Caco-2 (cell line): ENCODE measurements around the gene KLHL13. TPM values are rescaled to one million over a fixed set of nuclear protein-coding genes. Genes with fewer than 3 reads are reported as not detected.

Source experiments
- BruUV-seq: library from RNA; stranded (reverse); fragments of 400-500 nt; replicated peaks from 2 replicates; lab custom pipeline; 2021; lab: Mats Ljungman, UMichigan
- CTCF ChIA-PET: fragments of 300-600 bp; sonication (Branson Sonifier 250); formaldehyde crosslinking; loops from one replicate; lab custom pipeline; 2022; ENCODE audit warnings: antibody characterized with exemption; lab: Charles Lee
- POLR2A ChIA-PET: fragments of 300-600 bp; sonication (Branson Sonifier 250); formaldehyde crosslinking; loops from one replicate; lab custom pipeline; 2022; ENCODE audit warnings: antibody characterized with exemption; lab: Charles Lee
- DNase-seq, 2 experiments: peaks; one replicate each; pipeline versions ENCODE4 v3.0.0 to v3.0.0-alpha.2; 2020 to 2022
- H3K27me3 ChIP-seq: replicated peaks from 2 replicates; pipeline ENCODE4 v1.6.0; 2011; ENCODE audit warnings: low read length; ENCODE audit not compliant: control insufficient read depth, insufficient read depth
- H3K36me3 ChIP-seq: 2 replicates; pipeline ENCODE4 v1.5.1; 2011; ENCODE audit warnings: low read length; ENCODE audit not compliant: control insufficient read depth, insufficient read depth
- H3K4me1 ChIP-seq: fragments of 250-450 bp; sonication (Bioruptor Pico); 2 replicates; pipeline ENCODE4 v1.5.1; 2020; ENCODE audit warnings: mild to moderate bottlenecking
- H3K4me3 ChIP-seq: 2 replicates; pipeline ENCODE4 v1.5.1; 2011; ENCODE audit warnings: low read depth, mild to moderate bottlenecking, control low read depth, low read length
- H3K9me3 ChIP-seq: fragments of 250-450 bp; sonication (Bioruptor Pico); 2 replicates; pipeline ENCODE4 v1.5.1; 2020; ENCODE audit warnings: mild to moderate bottlenecking, moderate library complexity
- H3K27ac Mint-ChIP-seq: one replicate; pipeline ENCODE4 v1.8.0; 2022; ENCODE audit warnings: mixed read lengths; ENCODE audit not compliant: unreplicated experiment
- H3K27me3 Mint-ChIP-seq: one replicate; pipeline ENCODE4 v1.8.0; 2022; ENCODE audit warnings: mixed read lengths; ENCODE audit not compliant: insufficient read depth, unreplicated experiment
- H3K36me3 Mint-ChIP-seq: one replicate; pipeline ENCODE4 v1.8.0; 2022; ENCODE audit warnings: mild to moderate bottlenecking, mixed read lengths; ENCODE audit not compliant: insufficient read depth, unreplicated experiment
- H3K4me1 Mint-ChIP-seq: one replicate; pipeline ENCODE4 v1.8.0; 2022; ENCODE audit warnings: low read depth, mixed read lengths; ENCODE audit not compliant: unreplicated experiment
- H3K4me3 Mint-ChIP-seq: one replicate; pipeline ENCODE4 v1.8.0; 2022; ENCODE audit warnings: mild to moderate bottlenecking, moderate library complexity, mixed read lengths; ENCODE audit not compliant: unreplicated experiment
- H3K9me3 Mint-ChIP-seq: one replicate; pipeline ENCODE4 v1.8.0; 2022; ENCODE audit warnings: mixed read lengths; ENCODE audit not compliant: unreplicated experiment
- intact Hi-C: fragments of 100-400 bp; cut with micrococcal nuclease; formaldehyde crosslinking; loops from one replicate; pipeline ENCODE4 v1.10.0; 2022; ENCODE audit not compliant: unreplicated experiment
- total RNA-seq: library from RNA; stranded (reverse); gene quantifications from 2 replicates; pipeline ENCODE4 v1.2.3, GENCODE V29; 2022
- TF ChIP-seq, protein P1 (sequence below), 2 experiments: fragments of 200-600 bp in 1 of 2; IDR thresholded peaks; 1 replicate in 1 of 2; 2 replicates in 1 of 2; pipeline versions ENCODE4 v1.5.1 to v1.8.0; 2011 to 2022; ENCODE audit warnings: antibody characterized with exemption in 1 of 2, control low read depth in 1 of 2, inconsistent platforms in 1 of 2, low read depth in 1 of 2, low read length in 1 of 2, mild to moderate bottlenecking in 1 of 2, moderate library complexity in 1 of 2; ENCODE audit not compliant: insufficient read depth in 1 of 2, severe bottlenecking in 1 of 2, unreplicated experiment in 1 of 2

KLHL13 gene
- total RNA-seq, 1 experiment from 2014 or later = 9.1 TPM

DNA sequence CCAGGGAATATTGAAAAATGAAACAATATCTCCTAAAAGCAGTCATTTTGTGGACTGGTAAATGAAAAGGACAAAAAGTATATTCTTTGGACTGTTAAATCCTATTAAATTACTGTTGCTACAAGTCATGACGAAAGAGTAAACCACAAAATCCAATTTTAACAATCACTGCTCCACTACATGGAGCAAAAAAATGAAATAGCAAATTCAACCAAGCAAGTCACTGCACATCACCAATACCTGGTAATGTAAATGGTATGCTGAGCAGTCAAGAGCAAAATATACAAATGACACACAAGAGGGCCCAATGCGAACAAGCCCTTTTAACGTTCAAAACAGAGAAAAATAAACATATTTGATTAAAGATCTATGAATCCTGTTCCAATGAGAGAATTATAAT is 126.2 kb downstream of the KLHL13 start:
- Histone ChIP-seq H3K27me3 (no peaks in the 10 kb centered on the region), H3K9me3 (no peaks in the 10 kb centered on the region), H3K36me3 (no peaks in the 10 kb centered on the region), H3K4me3 (no peak overlapping the region), H3K4me1 (no peaks in the 10 kb centered on the region)
- intact Hi-C loops = no loop called here
- ChIA-PET POLR2A (no interaction called here), CTCF (no interaction called here)
- no peaks in the 10 kb centered on the region for H3K36me3 Mint-ChIP-seq
- no TSS peak for BruUV-seq
- H3K4me1 Mint-ChIP-seq = peaks cover 18% of the 10 kb centered on the region
- no peak overlapping the region for H3K27ac Mint-ChIP-seq
- no peaks in the 10 kb centered on the region for H3K9me3 Mint-ChIP-seq
- no peak for DNase-seq
- H3K27me3 Mint-ChIP-seq = no peaks in the 10 kb centered on the region
- H3K4me3 Mint-ChIP-seq = no peak overlapping the region
- TF ChIP-seq, protein P1, sequence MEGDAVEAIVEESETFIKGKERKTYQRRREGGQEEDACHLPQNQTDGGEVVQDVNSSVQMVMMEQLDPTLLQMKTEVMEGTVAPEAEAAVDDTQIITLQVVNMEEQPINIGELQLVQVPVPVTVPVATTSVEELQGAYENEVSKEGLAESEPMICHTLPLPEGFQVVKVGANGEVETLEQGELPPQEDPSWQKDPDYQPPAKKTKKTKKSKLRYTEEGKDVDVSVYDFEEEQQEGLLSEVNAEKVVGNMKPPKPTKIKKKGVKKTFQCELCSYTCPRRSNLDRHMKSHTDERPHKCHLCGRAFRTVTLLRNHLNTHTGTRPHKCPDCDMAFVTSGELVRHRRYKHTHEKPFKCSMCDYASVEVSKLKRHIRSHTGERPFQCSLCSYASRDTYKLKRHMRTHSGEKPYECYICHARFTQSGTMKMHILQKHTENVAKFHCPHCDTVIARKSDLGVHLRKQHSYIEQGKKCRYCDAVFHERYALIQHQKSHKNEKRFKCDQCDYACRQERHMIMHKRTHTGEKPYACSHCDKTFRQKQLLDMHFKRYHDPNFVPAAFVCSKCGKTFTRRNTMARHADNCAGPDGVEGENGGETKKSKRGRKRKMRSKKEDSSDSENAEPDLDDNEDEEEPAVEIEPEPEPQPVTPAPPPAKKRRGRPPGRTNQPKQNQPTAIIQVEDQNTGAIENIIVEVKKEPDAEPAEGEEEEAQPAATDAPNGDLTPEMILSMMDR (IDR thresholded peaks at IDR 0.05; ENCODE audit: insufficient read depth in 1 of 2, low read depth in 1 of 2, low read length in 1 of 2, severe bottlenecking in 1 of 2, unreplicated experiment in 1 of 2) = no peak

GRCh38 chrX:117989512-117989911 is 127.1 kb downstream of the KLHL13 start:
- intact Hi-C loops = no loop called here
- ChIA-PET POLR2A (no interaction called here), CTCF (interaction anchor here (0.7 kb wide), 1 partner anchor 104 kb away, joined by 3 read pairs; no protein-coding TSS in a partner anchor)
- peaks cover 18% of the 10 kb centered on the region for H3K4me1 Mint-ChIP-seq
- H3K4me1 ChIP-seq = no peaks in the 10 kb centered on the region
- no peak overlapping the region for H3K4me3 Mint-ChIP-seq
- H3K36me3 ChIP-seq = no peaks in the 10 kb centered on the region
- no peaks in the 10 kb centered on the region for H3K27me3 ChIP-seq
- H3K27ac Mint-ChIP-seq = no peak overlapping the region
- no peak overlapping the region for H3K4me3 ChIP-seq
- H3K27me3 Mint-ChIP-seq = no peaks in the 10 kb centered on the region
- no peak for DNase-seq
- H3K9me3 Mint-ChIP-seq = no peaks in the 10 kb centered on the region
- no peaks in the 10 kb centered on the region for H3K36me3 Mint-ChIP-seq
- no TSS peak for BruUV-seq
- no peaks in the 10 kb centered on the region for H3K9me3 ChIP-seq
- TF ChIP-seq, protein P1 (IDR thresholded peaks at IDR 0.05; ENCODE audit: insufficient read depth in 1 of 2, low read depth in 1 of 2, low read length in 1 of 2, severe bottlenecking in 1 of 2, unreplicated experiment in 1 of 2) = no peak

- Histone ChIP-seq H3K4me1 (no peaks in the 10 kb centered on the region), H3K27me3 (no peaks in the 10 kb centered on the region), H3K36me3 (no peaks in the 10 kb centered on the region), H3K9me3 (no peaks in the 10 kb centered on the region), H3K4me3 (no peak overlapping the region)
- H3K4me3 Mint-ChIP-seq = no peak overlapping the region
- no TSS peak for BruUV-seq
- POLR2A ChIA-PET = no interaction called here
- H3K27ac Mint-ChIP-seq = no peak overlapping the region
- TF ChIP-seq, protein P1 (IDR thresholded peaks at IDR 0.05; ENCODE audit: insufficient read depth in 1 of 2, low read depth in 1 of 2, low read length in 1 of 2, severe bottlenecking in 1 of 2, unreplicated experiment in 1 of 2) = no peak
- H3K4me1 Mint-ChIP-seq = peaks cover 18% of the 10 kb centered on the region
- no peaks in the 10 kb centered on the region for H3K27me3 Mint-ChIP-seq
- DNase-seq = no peak
- CTCF ChIA-PET = no interaction called here
- intact Hi-C loops = no loop called here
- H3K9me3 Mint-ChIP-seq = no peaks in the 10 kb centered on the region
- no peaks in the 10 kb centered on the region for H3K36me3 Mint-ChIP-seq
Measured at GRCh38 chrX:117987373-117987772, 129.2 kb downstream of the KLHL13 start.
